Measurements from ENCODE around the gene NREP. TPM values are rescaled to one million over a fixed set of nuclear protein-coding genes. Genes with fewer than 3 reads are reported as not detected.

Gene NREP
- total RNA-seq, 3 donors from 2014 or later = 16.8 to 24.0 (median 18.1) TPM

GRCh38 chr5:111748304-111748763 lies 8.7 kb downstream of the NREP start:
- no peak overlapping the region for H3K4me3 ChIP-seq
- peaks cover under 1% of the 10 kb centered on the region for H3K4me1 ChIP-seq (ENCODE audit: low read depth)
- intact Hi-C loops (cut with DNase I, micrococcal nuclease) = no loop called here
- DNase-seq = no peak
- TF ChIP-seq, protein P1, sequence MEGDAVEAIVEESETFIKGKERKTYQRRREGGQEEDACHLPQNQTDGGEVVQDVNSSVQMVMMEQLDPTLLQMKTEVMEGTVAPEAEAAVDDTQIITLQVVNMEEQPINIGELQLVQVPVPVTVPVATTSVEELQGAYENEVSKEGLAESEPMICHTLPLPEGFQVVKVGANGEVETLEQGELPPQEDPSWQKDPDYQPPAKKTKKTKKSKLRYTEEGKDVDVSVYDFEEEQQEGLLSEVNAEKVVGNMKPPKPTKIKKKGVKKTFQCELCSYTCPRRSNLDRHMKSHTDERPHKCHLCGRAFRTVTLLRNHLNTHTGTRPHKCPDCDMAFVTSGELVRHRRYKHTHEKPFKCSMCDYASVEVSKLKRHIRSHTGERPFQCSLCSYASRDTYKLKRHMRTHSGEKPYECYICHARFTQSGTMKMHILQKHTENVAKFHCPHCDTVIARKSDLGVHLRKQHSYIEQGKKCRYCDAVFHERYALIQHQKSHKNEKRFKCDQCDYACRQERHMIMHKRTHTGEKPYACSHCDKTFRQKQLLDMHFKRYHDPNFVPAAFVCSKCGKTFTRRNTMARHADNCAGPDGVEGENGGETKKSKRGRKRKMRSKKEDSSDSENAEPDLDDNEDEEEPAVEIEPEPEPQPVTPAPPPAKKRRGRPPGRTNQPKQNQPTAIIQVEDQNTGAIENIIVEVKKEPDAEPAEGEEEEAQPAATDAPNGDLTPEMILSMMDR (IDR thresholded peaks at IDR 0.05) = no peak
- no peak for ATAC-seq
- H3K36me3 ChIP-seq (ENCODE audit: low read depth) = no peaks in the 10 kb centered on the region
- H3K9me3 ChIP-seq = no peaks in the 10 kb centered on the region

- DNase-seq (no peak), ATAC-seq (no peak)
- Histone ChIP-seq H3K36me3 (ENCODE audit: low read depth) (no peaks in the 10 kb centered on the region), H3K4me3 (no peak overlapping the region), H3K4me1 (ENCODE audit: low read depth) (peaks cover 9% of the 10 kb centered on the region), H3K9me3 (no peaks in the 10 kb centered on the region)
- intact Hi-C loops (cut with DNase I, micrococcal nuclease) = no loop called here
- TF ChIP-seq, protein P1 (IDR thresholded peaks at IDR 0.05) = no peak
Measured at GRCh38 chr5:111747337-111747736, 9.7 kb downstream of the NREP start.

- no peaks in the 10 kb centered on the region for H3K36me3 ChIP-seq (ENCODE audit: low read depth)
- H3K4me1 ChIP-seq (ENCODE audit: low read depth) = peaks cover 15% of the 10 kb centered on the region
- no peak for DNase-seq
- intact Hi-C loops (cut with DNase I, micrococcal nuclease) = no loop called here
- ATAC-seq = no peak
- TF ChIP-seq, protein P1 (IDR thresholded peaks at IDR 0.05) = no peak
- no peaks in the 10 kb centered on the region for H3K9me3 ChIP-seq
- H3K4me3 ChIP-seq = no peak overlapping the region
Measured at GRCh38 chr5:111746791-111747190, 10.2 kb downstream of the NREP start.

- H3K36me3 ChIP-seq (ENCODE audit: low read depth) = no peaks in the 10 kb centered on the region
- peaks cover 15% of the 10 kb centered on the region for H3K4me1 ChIP-seq (ENCODE audit: low read depth)
- intact Hi-C loops (cut with DNase I, micrococcal nuclease) = no loop called here
- no peak overlapping the region for H3K4me3 ChIP-seq
- TF ChIP-seq, protein P1 (IDR thresholded peaks at IDR 0.05) = no peak
- H3K9me3 ChIP-seq = no peaks in the 10 kb centered on the region
- no peak for ATAC-seq
- DNase-seq = no peak
Measured at GRCh38 chr5:111745075-111745739, 11.8 kb downstream of the NREP start.

- intact Hi-C loops (cut with DNase I, micrococcal nuclease) = no loop called here
- DNase-seq (no peak), ATAC-seq (no peak)
- Histone ChIP-seq H3K36me3 (ENCODE audit: low read depth) (no peaks in the 10 kb centered on the region), H3K4me1 (ENCODE audit: low read depth) (peaks cover 15% of the 10 kb centered on the region), H3K4me3 (no peak overlapping the region), H3K9me3 (no peaks in the 10 kb centered on the region)
- TF ChIP-seq, protein P1 (IDR thresholded peaks at IDR 0.05) = no peak
Measured at GRCh38 chr5:111744455-111744854, 12.5 kb downstream of the NREP start.

Measured in mucosa of descending colon (tissue), 3 donors.